Measurements from ENCODE around the gene SARDH.

- TF ChIP-seq CTCF (IDR thresholded peaks at IDR 0.05; ENCODE audit: low read length) (no peak), EZH2 (optimal IDR thresholded peaks at IDR 0.05; ENCODE audit: low read depth, low read length) (no peak), EZH2phosphoT487 (IDR thresholded peaks at IDR 0.05; ENCODE audit: low read length) (no peak)
These were observed 42.1 kb downstream of the SARDH start for GRCh38 chr9:133696071-133696472.
